Neural cell (in vitro differentiated cells): ENCODE measurements around the gene CRB2. TPM values are rescaled to one million over a fixed set of nuclear protein-coding genes. Genes with fewer than 3 reads are reported as not detected.

Source experiments
- H2AFZ ChIP-seq: fragments of 200-600, 300-800 bp; sonication (generic), shearing (Covaris generic); 2 replicates; pipeline ENCODE4 v1.6.0; 2014; ENCODE audit warnings: low read depth, mild to moderate bottlenecking, antibody characterized with exemption, low read length, moderate library complexity
- H3F3A ChIP-seq: fragments of 200-600 bp; shearing (Covaris generic); 2 replicates; pipeline ENCODE4 v1.6.1; 2016; ENCODE audit warnings: mild to moderate bottlenecking, moderate library complexity, mixed read lengths, antibody characterized with exemption, low read length; ENCODE audit not compliant: insufficient read depth, poor library complexity, severe bottlenecking
- H3K27ac ChIP-seq: fragments of 200-600, 300-800 bp; sonication (generic), shearing (Covaris generic); 2 replicates; pipeline ENCODE4 v1.5.1; 2014; ENCODE audit warnings: mild to moderate bottlenecking, low read length, moderate library complexity
- H3K27me3 ChIP-seq: fragments of 300-800, 200-600 bp; sonication (generic), shearing (Covaris generic); 2 replicates; pipeline ENCODE4 v1.6.0; 2014; ENCODE audit warnings: mild to moderate bottlenecking, low read depth, low read length, moderate library complexity; ENCODE audit not compliant: insufficient read depth
- H3K36me3 ChIP-seq: fragments of 300-800, 200-600 bp; sonication (generic), shearing (Covaris generic); 2 replicates; pipeline ENCODE4 v1.5.1; 2014; ENCODE audit warnings: mild to moderate bottlenecking, antibody characterized with exemption, low read length, moderate library complexity; ENCODE audit not compliant: insufficient read depth
- H3K4me2 ChIP-seq: fragments of 300-800, 200-600 bp; sonication (generic), shearing (Covaris generic); 2 replicates; pipeline ENCODE4 v1.6.0; 2014; ENCODE audit warnings: mild to moderate bottlenecking, low read length
- H3K4me3 ChIP-seq: fragments of 300-800, 200-600 bp; sonication (generic), shearing (Covaris generic); 2 replicates; pipeline ENCODE4 v1.5.1; 2014; ENCODE audit warnings: mild to moderate bottlenecking, low read length, moderate library complexity
- H3K79me2 ChIP-seq: fragments of 200-600 bp; shearing (Covaris generic); replicated peaks from 2 replicates; pipeline ENCODE4 v1.6.0; 2014; ENCODE audit warnings: mild to moderate bottlenecking, low read length, moderate library complexity; ENCODE audit not compliant: insufficient read depth
- H3K9ac ChIP-seq: fragments of 300-800, 200-600 bp; sonication (generic), shearing (Covaris generic); 2 replicates; pipeline ENCODE4 v1.6.1; 2016; ENCODE audit warnings: mild to moderate bottlenecking, low read length, mixed read lengths
- H3K9me2 ChIP-seq: fragments of 200-600 bp; shearing (Covaris generic); 2 replicates; pipeline ENCODE4 v1.6.1; 2016; ENCODE audit warnings: mild to moderate bottlenecking, low read length, mixed read lengths; ENCODE audit not compliant: insufficient read depth
- H3K9me3 ChIP-seq: fragments of 200-600, 300-800 bp; sonication (generic), shearing (Covaris generic); 2 replicates; pipeline ENCODE4 v1.6.1; 2016; ENCODE audit warnings: mild to moderate bottlenecking, mixed run types, low read length, moderate library complexity, mixed read lengths
- H4K20me1 ChIP-seq: fragments of 200-600 bp; shearing (Covaris generic); 2 replicates; pipeline ENCODE4 v1.6.1; 2016; ENCODE audit warnings: mild to moderate bottlenecking, mixed run types; ENCODE audit not compliant: insufficient read depth
- CTCF ChIP-seq: fragments of 450-650 bp; IDR thresholded peaks from 2 replicates; pipeline ENCODE4 v1.5.1; 2014; ENCODE audit warnings: antibody characterized with exemption, mild to moderate bottlenecking, moderate library complexity; ENCODE audit not compliant: poor library complexity, severe bottlenecking
- EP300 ChIP-seq: fragments of 450-650 bp; conservative IDR thresholded peaks from 2 replicates; pipeline ENCODE4 v1.6.1; 2014; ENCODE audit warnings: antibody characterized with exemption, mild to moderate bottlenecking, moderate library complexity; ENCODE audit not compliant: poor library complexity, severe bottlenecking
- EZH2 ChIP-seq: fragments of 200-600, 300-800 bp; shearing (Covaris generic), sonication (generic); IDR thresholded peaks from 2 replicates; pipeline ENCODE4 v1.6.1; 2014; ENCODE audit warnings: antibody characterized with exemption, low read length, borderline replicate concordance, mild to moderate bottlenecking; ENCODE audit not compliant: insufficient read depth, poor library complexity, severe bottlenecking
- MXI1 ChIP-seq: fragments of 450-650 bp; conservative IDR thresholded peaks from 2 replicates; pipeline ENCODE4 v1.6.1; 2014; ENCODE audit warnings: antibody characterized with exemption, mild to moderate bottlenecking; ENCODE audit not compliant: poor library complexity, severe bottlenecking
- RAD21 ChIP-seq: fragments of 450-650 bp; conservative IDR thresholded peaks from 2 replicates; pipeline ENCODE4 v1.6.1; 2014; ENCODE audit warnings: antibody characterized with exemption, mild to moderate bottlenecking, moderate library complexity
- SMC3 ChIP-seq: fragments of 450-650 bp; conservative IDR thresholded peaks from 2 replicates; pipeline ENCODE4 v1.6.1; 2014; ENCODE audit warnings: antibody characterized with exemption, mild to moderate bottlenecking, moderate library complexity; ENCODE audit not compliant: poor library complexity
- TAF1 ChIP-seq: IDR thresholded peaks from 2 replicates; pipeline ENCODE4 v1.6.1; 2012; ENCODE audit warnings: low read depth
- polyA plus RNA-seq: library from polyadenylated mRNA; depleted of rRNA; stranded (reverse); fragments of >200 nt; gene quantifications from 2 replicates; pipeline ENCODE4 v1.2.3, GENCODE V29; 2014
- TF ChIP-seq, protein P1 (sequence below): IDR thresholded peaks from 2 replicates; pipeline ENCODE4 v1.6.1; 2012; ENCODE audit warnings: borderline replicate concordance

Gene CRB2
- polyA plus RNA-seq, 1 donor from 2014 or later: 0.32 TPM

- TF ChIP-seq EP300 (no peak), TAF1 (no peak), EZH2 (no peak)
- TF ChIP-seq, protein P1, sequence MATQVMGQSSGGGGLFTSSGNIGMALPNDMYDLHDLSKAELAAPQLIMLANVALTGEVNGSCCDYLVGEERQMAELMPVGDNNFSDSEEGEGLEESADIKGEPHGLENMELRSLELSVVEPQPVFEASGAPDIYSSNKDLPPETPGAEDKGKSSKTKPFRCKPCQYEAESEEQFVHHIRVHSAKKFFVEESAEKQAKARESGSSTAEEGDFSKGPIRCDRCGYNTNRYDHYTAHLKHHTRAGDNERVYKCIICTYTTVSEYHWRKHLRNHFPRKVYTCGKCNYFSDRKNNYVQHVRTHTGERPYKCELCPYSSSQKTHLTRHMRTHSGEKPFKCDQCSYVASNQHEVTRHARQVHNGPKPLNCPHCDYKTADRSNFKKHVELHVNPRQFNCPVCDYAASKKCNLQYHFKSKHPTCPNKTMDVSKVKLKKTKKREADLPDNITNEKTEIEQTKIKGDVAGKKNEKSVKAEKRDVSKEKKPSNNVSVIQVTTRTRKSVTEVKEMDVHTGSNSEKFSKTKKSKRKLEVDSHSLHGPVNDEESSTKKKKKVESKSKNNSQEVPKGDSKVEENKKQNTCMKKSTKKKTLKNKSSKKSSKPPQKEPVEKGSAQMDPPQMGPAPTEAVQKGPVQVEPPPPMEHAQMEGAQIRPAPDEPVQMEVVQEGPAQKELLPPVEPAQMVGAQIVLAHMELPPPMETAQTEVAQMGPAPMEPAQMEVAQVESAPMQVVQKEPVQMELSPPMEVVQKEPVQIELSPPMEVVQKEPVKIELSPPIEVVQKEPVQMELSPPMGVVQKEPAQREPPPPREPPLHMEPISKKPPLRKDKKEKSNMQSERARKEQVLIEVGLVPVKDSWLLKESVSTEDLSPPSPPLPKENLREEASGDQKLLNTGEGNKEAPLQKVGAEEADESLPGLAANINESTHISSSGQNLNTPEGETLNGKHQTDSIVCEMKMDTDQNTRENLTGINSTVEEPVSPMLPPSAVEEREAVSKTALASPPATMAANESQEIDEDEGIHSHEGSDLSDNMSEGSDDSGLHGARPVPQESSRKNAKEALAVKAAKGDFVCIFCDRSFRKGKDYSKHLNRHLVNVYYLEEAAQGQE: no peak
Observed at GRCh38 chr9:123411191-123411590, 55.2 kb downstream of the CRB2 start.

DNA sequence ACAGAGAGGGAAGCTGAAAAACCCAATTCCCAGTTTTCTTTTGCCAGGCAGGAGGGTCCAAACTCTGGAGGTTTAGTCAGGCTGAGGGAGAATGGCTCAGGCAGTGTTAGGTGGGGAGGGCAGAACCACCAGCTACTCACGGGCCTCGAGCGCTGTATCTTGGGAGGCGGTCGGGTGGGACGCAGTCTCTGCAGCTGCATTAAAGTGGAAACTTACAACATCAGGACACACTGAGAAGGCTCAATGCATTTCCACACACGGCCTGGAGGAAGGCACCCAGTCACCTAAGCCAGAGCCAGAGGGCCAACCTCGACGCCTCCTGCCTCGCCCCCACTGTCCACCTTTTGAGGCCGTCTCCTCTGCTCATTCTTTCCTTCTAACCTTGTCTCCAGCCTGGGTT lies 55.6 kb downstream of the CRB2 start:
- Histone ChIP-seq H4K20me1 (no peaks in the 10 kb centered on the region), H2AFZ (no peak overlapping the region), H3K79me2 (no peaks in the 10 kb centered on the region), H3K27ac (no peak overlapping the region), H3K9me2 (no peaks in the 10 kb centered on the region), H3K9me3 (no peaks in the 10 kb centered on the region), H3K4me2 (no peak overlapping the region), H3F3A (no peaks in the 10 kb centered on the region), H3K4me3 (no peak overlapping the region), H3K9ac (no peak overlapping the region), H3K27me3 (no peaks in the 10 kb centered on the region), H3K36me3 (no peaks in the 10 kb centered on the region)
- TF ChIP-seq MXI1 (no peak), CTCF (no peak), SMC3 (no peak), RAD21 (no peak)
- TF ChIP-seq, protein P1: no peak

More at GRCh38 chr9:123411191-123411590, 55.2 kb downstream of the CRB2 start:
- Histone ChIP-seq H3K9me2 (no peaks in the 10 kb centered on the region), H3F3A (no peaks in the 10 kb centered on the region), H3K79me2 (no peaks in the 10 kb centered on the region), H3K36me3 (no peaks in the 10 kb centered on the region), H4K20me1 (no peaks in the 10 kb centered on the region), H3K27ac (no peak overlapping the region), H3K9ac (no peak overlapping the region), H3K4me3 (no peak overlapping the region), H2AFZ (no peak overlapping the region), H3K4me2 (no peak overlapping the region), H3K9me3 (no peaks in the 10 kb centered on the region), H3K27me3 (no peaks in the 10 kb centered on the region)
